ENCODE data around the gene CLDN18.

The CLDN18 gene

DNA sequence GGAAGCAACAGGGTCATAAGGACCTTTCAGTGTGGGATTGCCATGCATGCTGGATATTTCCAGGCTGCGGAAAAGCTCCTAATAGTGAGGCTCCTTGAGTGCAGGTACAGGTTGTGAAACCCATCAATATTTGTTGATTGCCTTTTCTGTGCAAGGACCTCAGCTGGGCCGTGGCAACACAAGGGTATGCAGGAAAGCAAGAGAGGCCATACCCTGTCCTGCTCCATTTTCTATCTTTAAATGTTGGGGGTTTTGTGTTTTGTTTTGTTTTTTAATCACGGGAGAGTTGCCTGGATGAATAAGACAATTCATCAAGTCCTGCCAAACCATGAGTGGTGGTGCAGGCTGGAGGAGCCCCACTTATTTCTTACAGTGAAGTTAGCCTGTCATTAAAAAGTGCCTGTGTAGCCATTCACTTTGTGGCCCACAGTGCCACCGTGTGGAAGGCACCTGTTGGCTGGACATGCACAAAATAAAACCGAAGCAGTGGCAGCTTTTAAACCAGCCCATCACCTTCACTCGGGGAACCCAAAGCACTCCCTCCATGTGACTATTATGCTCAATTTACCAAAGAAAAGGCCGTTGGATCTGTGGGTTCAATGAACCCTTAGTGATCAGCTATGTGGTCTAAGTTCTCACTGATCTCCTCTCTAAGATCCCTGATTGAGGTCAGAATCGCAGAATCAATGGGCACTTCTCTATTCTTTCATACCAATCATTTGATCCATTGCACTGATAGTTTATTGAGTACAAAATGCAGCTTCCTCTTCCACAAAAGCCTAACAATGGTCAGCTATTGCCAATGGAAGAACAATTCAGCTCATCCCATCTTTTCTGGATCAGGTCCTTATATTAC, 42.2 kb downstream of the CLDN18 start:
- no peak for ATAC-seq (replicated peaks; ENCODE audit: extremely low read depth, poor library complexity, severe bottlenecking)
- Mint-ChIP-seq H3K27me3 (peaks cover 43% of the 10 kb centered on the region), H3K4me3 (no peak overlapping the region), H3K36me3 (ENCODE audit: insufficient read depth) (peaks cover 4% of the 10 kb centered on the region), H3K27ac (ENCODE audit: low read depth) (no peak overlapping the region), H3K9me3 (peaks cover 5% of the 10 kb centered on the region), H3K4me1 (no peaks in the 10 kb centered on the region)
- no peak for DNase-seq (ENCODE audit: low spot score in 2 of 2)

DNA sequence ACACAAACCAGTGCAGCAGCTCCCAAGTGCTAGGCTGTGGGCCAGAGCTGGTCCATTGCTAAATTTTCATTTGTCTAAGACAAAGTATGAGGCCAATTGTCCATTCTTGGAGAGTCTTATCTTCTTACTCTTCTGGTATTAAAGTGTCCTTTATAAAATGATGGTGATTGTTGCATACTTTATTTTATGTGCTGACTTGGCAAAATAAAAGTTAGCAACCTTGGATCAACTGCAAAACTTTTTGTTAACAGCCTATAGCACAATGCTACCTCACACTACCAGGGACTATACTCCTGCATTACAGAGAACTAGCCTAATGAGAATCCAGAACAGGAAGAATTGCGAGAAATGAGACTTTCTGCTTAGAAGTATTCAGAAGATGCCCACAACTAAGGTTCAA, 44.1 kb downstream of the CLDN18 start:
- Mint-ChIP-seq H3K4me1 (no peaks in the 10 kb centered on the region), H3K27me3 (peaks cover 43% of the 10 kb centered on the region), H3K36me3 (ENCODE audit: insufficient read depth) (peaks cover 5% of the 10 kb centered on the region), H3K9me3 (peaks cover 5% of the 10 kb centered on the region), H3K27ac (ENCODE audit: low read depth) (no peak overlapping the region), H3K4me3 (no peak overlapping the region)
- ATAC-seq (replicated peaks; ENCODE audit: extremely low read depth, poor library complexity, severe bottlenecking) (no peak), DNase-seq (ENCODE audit: low spot score in 2 of 2) (no peak)

DNA sequence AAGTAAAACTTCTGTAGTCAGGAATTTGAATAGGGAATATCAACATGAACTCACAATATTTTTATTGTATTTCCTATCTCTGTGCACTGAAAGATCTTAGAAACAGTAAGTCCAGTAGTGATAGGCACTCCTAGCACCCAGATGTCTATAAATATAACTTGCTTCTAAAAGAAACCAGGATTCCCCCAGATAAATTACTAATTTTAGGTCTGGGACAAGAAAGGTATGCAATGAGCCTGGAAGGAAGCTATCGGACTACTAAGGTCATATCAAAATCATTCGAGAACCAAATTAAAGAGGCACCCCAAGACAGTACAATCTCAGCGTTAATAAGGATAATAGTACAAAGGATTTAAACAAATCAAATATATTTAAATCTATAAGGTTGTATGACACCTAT, 47.4 kb downstream of the CLDN18 start:
- ATAC-seq (replicated peaks; ENCODE audit: extremely low read depth, poor library complexity, severe bottlenecking) (no peak), DNase-seq (ENCODE audit: low spot score in 2 of 2) (no peak)
- Mint-ChIP-seq H3K4me3 (no peak overlapping the region), H3K36me3 (ENCODE audit: insufficient read depth) (peaks cover 1% of the 10 kb centered on the region), H3K27me3 (peaks cover 42% of the 10 kb centered on the region), H3K9me3 (no peaks in the 10 kb centered on the region), H3K27ac (ENCODE audit: low read depth) (no peak overlapping the region), H3K4me1 (no peaks in the 10 kb centered on the region)

DNA sequence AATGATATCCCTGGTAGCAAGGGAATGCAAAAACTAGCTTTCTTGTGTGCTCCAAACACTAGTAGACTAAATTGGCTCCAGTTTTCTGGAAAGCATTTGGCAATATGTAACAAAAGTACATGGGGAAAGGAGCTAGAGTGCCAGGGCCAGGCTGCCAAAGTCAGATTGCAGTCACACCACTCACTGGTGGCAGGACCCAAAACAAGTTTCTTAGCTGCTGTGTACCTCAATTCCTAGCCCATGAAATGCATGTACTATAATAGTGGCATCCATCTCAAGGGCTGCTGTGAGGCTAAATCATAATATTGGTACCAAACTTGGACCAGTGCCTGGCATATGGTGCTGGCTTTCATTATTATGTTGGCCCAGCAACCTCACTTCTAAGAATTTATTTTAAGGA, 49.3 kb downstream of the CLDN18 start:
- peaks cover 24% of the 10 kb centered on the region for H3K27me3 Mint-ChIP-seq
- DNase-seq (ENCODE audit: low spot score in 2 of 2): no peak

DNA sequence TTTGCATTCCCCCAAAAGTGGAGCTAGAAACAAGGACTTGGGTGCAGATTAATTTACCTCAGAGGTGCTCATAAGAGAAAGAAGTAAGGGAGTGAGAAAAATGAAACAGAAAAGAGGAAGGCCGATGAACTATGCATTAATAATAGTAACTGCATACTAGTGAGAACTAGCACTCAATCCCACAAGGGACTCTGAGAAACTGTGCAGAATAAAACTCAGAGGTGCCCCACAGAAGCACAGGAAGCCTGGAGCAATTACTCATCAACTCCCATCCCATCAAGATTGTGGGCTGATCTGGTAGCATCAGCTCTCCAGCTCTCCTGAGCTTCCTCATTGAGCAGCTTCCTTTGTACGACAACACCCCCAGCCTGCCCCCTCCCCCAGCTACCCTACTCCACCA, 50.8 kb downstream of the CLDN18 start:
- H3K36me3 Mint-ChIP-seq (ENCODE audit: insufficient read depth): peaks cover 1% of the 10 kb centered on the region
- no peaks in the 10 kb centered on the region for H3K4me1 Mint-ChIP-seq
- no peak overlapping the region for H3K27ac Mint-ChIP-seq (ENCODE audit: low read depth)
- no peaks in the 10 kb centered on the region for H3K9me3 Mint-ChIP-seq
- DNase-seq (ENCODE audit: low spot score in 2 of 2) (no peak), ATAC-seq (replicated peaks; ENCODE audit: extremely low read depth, poor library complexity, severe bottlenecking) (no peak)
- peaks cover 9% of the 10 kb centered on the region for H3K27me3 Mint-ChIP-seq
- no peak overlapping the region for H3K4me3 Mint-ChIP-seq

More for the DNA sequence above, 49.3 kb downstream of the CLDN18 start:
- no peak overlapping the region for H3K27ac Mint-ChIP-seq (ENCODE audit: low read depth)
- H3K36me3 Mint-ChIP-seq (ENCODE audit: insufficient read depth): peaks cover 1% of the 10 kb centered on the region
- no peaks in the 10 kb centered on the region for H3K4me1 Mint-ChIP-seq
- no peaks in the 10 kb centered on the region for H3K9me3 Mint-ChIP-seq
- no peak for ATAC-seq (replicated peaks; ENCODE audit: extremely low read depth, poor library complexity, severe bottlenecking)
- no peak overlapping the region for H3K4me3 Mint-ChIP-seq

DNA sequence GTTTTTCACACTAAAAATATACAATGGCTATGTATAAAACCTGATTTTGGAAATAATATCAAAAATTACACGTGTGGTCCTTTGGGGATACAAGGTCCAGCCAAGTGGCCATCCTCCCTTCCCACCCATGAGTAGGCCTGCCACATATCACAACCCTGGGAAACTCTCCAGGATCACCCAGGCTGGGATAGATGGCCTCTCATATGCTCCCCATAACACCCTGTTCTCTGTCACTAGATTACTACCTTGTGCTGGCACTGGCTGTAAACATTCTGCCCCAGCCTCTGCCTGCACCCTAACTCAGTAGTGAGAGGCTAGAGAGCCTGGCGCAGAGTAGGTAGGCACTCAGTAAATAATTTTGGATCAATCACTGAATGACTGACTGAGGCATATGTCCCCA, 52.1 kb downstream of the CLDN18 start:
- ATAC-seq (replicated peaks; ENCODE audit: extremely low read depth, poor library complexity, severe bottlenecking) (no peak), DNase-seq (ENCODE audit: low spot score in 2 of 2) (no peak)
- H3K9me3 Mint-ChIP-seq: no peaks in the 10 kb centered on the region
- H3K4me3 Mint-ChIP-seq: no peak overlapping the region
- no peaks in the 10 kb centered on the region for H3K27me3 Mint-ChIP-seq
- peaks cover 1% of the 10 kb centered on the region for H3K36me3 Mint-ChIP-seq (ENCODE audit: insufficient read depth)
- no peaks in the 10 kb centered on the region for H3K4me1 Mint-ChIP-seq
- no peak overlapping the region for H3K27ac Mint-ChIP-seq (ENCODE audit: low read depth)

DNA sequence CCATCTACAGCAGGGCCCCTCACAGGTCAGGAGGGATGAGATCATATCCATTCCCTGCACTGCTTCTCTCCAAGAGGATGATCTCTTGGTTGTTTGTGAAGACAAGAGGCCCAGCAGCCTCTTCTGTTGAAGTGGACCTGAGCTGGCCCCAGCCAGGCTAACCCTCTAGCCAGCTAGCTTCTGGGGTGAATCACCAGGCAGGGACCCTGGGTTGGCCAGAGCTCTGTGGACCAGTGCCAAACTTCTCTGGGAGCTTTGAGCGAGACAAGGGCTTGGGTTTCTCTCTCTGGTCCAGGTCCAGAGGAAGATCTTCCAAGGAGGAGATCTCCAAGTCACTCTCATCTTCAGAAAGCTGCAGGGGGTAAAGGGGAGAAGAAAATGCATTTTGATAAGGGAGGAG, 52.7 kb downstream of the CLDN18 start:
- Mint-ChIP-seq H3K27ac (ENCODE audit: low read depth) (no peak overlapping the region), H3K9me3 (no peaks in the 10 kb centered on the region), H3K36me3 (ENCODE audit: insufficient read depth) (peaks cover 1% of the 10 kb centered on the region), H3K4me3 (no peak overlapping the region), H3K4me1 (no peaks in the 10 kb centered on the region), H3K27me3 (no peaks in the 10 kb centered on the region)
- ATAC-seq (replicated peaks; ENCODE audit: extremely low read depth, poor library complexity, severe bottlenecking) (no peak), DNase-seq (ENCODE audit: low spot score in 2 of 2) (no peak)

DNA sequence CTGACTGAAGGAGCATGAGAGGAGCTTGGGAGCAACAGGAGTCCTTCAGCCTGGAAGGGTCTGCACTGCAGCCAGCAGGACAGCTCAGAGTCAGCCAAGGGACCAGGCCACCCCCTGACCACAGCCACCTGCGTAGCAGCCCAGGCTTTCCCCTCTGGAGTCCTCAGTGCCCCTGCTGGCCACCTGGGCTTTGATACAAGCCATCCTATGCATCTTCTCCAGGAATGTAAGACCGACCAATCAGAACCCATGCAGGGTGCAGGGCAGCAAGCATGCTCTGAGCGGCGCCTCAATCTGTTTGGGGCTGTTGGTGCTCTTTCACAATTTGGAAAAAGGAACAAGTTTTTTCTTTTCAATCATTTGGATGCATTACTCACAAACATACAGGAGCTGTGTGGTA, 53.5 kb downstream of the CLDN18 start:
- H3K9me3 Mint-ChIP-seq: no peaks in the 10 kb centered on the region
- peaks cover 2% of the 10 kb centered on the region for H3K27me3 Mint-ChIP-seq
- no peak overlapping the region for H3K4me3 Mint-ChIP-seq
- H3K4me1 Mint-ChIP-seq: no peaks in the 10 kb centered on the region
- no peak for DNase-seq (ENCODE audit: low spot score in 2 of 2)
- no peak overlapping the region for H3K27ac Mint-ChIP-seq (ENCODE audit: low read depth)
- peaks cover under 1% of the 10 kb centered on the region for H3K36me3 Mint-ChIP-seq (ENCODE audit: insufficient read depth)
- no peak for ATAC-seq (replicated peaks; ENCODE audit: extremely low read depth, poor library complexity, severe bottlenecking)

DNA sequence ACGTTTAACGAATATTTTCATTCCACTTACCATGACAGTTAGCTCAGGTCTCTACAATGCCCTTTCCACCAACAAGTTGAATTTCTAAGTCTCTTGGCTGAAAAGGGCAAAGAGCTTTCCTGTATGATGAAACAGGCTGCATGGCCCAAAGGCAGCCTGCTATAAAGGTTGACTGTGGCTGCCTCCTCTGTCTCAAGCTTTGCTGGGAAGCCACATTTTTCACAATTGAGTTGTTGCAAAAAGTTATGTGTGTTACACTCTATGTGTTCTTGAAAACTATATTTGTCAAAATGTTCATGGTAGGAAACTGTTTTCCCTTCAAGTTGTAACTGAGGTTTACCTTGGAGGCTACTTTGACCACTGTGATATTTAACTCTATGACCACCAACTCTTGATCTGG, 56.0 kb downstream of the CLDN18 start:
- H3K4me3 Mint-ChIP-seq: no peak overlapping the region
- no peak overlapping the region for H3K27ac Mint-ChIP-seq (ENCODE audit: low read depth)
- H3K4me1 Mint-ChIP-seq: no peaks in the 10 kb centered on the region
- H3K36me3 Mint-ChIP-seq (ENCODE audit: insufficient read depth): no peaks in the 10 kb centered on the region
- ATAC-seq (replicated peaks; ENCODE audit: extremely low read depth, poor library complexity, severe bottlenecking): no peak
- H3K9me3 Mint-ChIP-seq: no peaks in the 10 kb centered on the region
- DNase-seq (ENCODE audit: low spot score in 2 of 2): no peak
- peaks cover 18% of the 10 kb centered on the region for H3K27me3 Mint-ChIP-seq

DNA sequence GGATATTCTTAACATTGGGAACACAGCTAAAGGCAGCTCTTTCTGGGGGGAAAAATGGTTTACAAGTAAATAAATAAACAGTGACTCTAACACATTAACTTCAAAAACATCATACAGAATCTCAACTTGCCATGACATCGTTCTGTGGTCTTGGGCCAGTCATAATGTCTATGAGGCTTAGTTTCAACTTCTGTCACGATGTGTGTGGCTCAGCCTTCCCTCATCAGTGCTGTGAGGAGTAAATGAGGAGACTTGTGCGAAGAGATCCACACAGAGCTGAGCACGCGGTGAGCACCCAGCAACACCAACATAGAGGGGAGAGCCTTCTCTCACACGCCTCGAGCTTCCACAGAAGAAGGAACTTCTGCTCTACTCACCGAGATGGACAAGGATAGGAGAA, 56.4 kb downstream of the CLDN18 start:
- Mint-ChIP-seq H3K9me3 (no peaks in the 10 kb centered on the region), H3K36me3 (ENCODE audit: insufficient read depth) (no peaks in the 10 kb centered on the region), H3K4me1 (no peaks in the 10 kb centered on the region), H3K4me3 (no peak overlapping the region), H3K27me3 (peaks cover 22% of the 10 kb centered on the region), H3K27ac (ENCODE audit: low read depth) (no peak overlapping the region)
- DNase-seq (ENCODE audit: low spot score in 2 of 2) (no peak), ATAC-seq (replicated peaks; ENCODE audit: extremely low read depth, poor library complexity, severe bottlenecking) (no peak)

DNA sequence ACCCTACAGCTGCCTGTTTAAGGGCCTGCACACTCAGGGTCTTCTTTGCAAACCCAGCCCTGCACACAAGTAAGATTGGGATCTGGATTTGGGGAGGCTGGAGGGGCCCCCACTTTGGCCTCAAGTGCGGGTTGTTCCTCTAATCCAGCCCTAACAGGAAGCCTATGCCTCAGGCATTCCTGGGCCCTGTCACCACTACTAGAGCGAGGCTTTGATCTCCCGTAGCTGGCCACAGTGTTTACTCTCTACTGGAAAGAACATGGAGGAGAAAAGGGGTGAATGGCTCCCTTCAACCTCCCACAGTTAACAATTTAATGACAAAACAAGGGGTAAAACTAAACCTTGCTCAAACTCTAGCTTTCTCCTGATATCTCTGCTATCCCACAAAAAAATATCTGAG, 57.0 kb downstream of the CLDN18 start:
- Mint-ChIP-seq H3K27me3 (peaks cover 28% of the 10 kb centered on the region), H3K4me1 (no peaks in the 10 kb centered on the region), H3K9me3 (no peaks in the 10 kb centered on the region), H3K36me3 (ENCODE audit: insufficient read depth) (no peaks in the 10 kb centered on the region), H3K4me3 (no peak overlapping the region), H3K27ac (ENCODE audit: low read depth) (no peak overlapping the region)
- no peak for DNase-seq (ENCODE audit: low spot score in 2 of 2)
- no peak for ATAC-seq (replicated peaks; ENCODE audit: extremely low read depth, poor library complexity, severe bottlenecking)

DNA sequence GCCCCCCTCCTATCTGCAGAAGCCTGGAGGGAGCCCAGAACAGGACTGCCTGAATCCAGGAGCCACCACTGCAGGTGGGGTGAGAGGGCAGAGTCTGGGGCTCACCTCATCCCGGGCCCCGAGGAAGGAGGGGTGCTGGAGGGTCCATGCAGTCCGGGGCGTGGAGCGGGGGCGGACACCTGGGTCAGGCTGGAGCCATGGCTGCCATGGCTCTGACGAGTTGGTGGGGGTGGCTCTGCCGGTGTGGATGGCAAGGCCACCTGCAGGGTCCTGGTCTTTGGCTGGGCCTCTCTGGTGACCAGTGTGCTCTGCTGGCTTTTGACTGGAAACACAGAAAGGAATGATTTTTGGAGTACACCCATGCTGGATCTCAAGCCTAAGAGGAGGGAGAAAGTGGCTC, 58.1 kb downstream of the CLDN18 start:
- no peaks in the 10 kb centered on the region for H3K9me3 Mint-ChIP-seq
- no peak overlapping the region for H3K27ac Mint-ChIP-seq (ENCODE audit: low read depth)
- DNase-seq (ENCODE audit: low spot score in 2 of 2) (no peak), ATAC-seq (replicated peaks; ENCODE audit: extremely low read depth, poor library complexity, severe bottlenecking) (no peak)
- H3K4me3 Mint-ChIP-seq: no peak overlapping the region
- H3K27me3 Mint-ChIP-seq: peaks cover 29% of the 10 kb centered on the region
- H3K36me3 Mint-ChIP-seq (ENCODE audit: insufficient read depth): no peaks in the 10 kb centered on the region
- no peaks in the 10 kb centered on the region for H3K4me1 Mint-ChIP-seq

DNA sequence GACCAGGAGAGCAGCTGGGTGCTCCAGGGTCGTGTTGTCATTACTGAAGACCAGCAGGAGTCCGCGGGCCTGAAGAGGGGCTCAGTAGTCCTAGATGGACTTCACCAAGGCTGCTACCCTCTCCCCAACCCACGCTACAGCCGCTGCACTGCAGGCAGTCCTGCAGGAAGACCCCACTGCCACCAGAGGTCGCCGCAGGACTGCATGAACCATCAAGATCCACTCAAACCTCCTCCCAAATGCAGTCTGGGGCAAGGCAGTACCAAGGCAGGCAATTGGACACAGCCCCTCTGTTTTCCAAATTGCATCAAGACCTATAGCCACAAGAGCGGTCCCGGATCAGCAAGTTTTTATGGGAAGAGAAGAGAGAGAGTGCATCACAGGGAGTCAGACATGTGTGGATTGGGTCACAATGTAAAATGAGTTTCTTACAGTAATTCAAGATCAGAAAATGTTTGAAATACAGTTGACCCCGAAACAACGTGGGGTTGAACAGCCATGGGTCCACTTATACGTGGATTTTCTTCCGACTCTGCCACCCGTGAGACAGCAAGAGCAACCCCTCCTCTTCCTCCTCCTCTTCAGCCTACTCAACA, 58.7 kb downstream of the CLDN18 start:
- H3K27ac Mint-ChIP-seq (ENCODE audit: low read depth): no peak overlapping the region
- no peaks in the 10 kb centered on the region for H3K9me3 Mint-ChIP-seq
- ATAC-seq (replicated peaks; ENCODE audit: extremely low read depth, poor library complexity, severe bottlenecking) (peak; percentile 59), DNase-seq (ENCODE audit: low spot score in 2 of 2) (peak; percentile 37 to 54)
- no peaks in the 10 kb centered on the region for H3K36me3 Mint-ChIP-seq (ENCODE audit: insufficient read depth)
- H3K4me1 Mint-ChIP-seq: no peaks in the 10 kb centered on the region
- H3K4me3 Mint-ChIP-seq: no peak overlapping the region
- H3K27me3 Mint-ChIP-seq: peaks cover 29% of the 10 kb centered on the region

Data from central memory CD8-positive, alpha-beta T cell (primary cell).